Skin epidermis (tissue), 12 donors: ENCODE data around the gene CHORDC1.
"Not testable (repeated sequence)": the region's sequence is repeated elsewhere in the genome, so short reads cannot be mapped to it uniquely, and the experiment has no call there.

Source experiments
- H3K27ac ChIP-seq, 21 experiments: fragments of 200-600 bp; sonication (generic) in 11 of 21; one replicate each; pipeline ENCODE4 v1.5.0; 2020; ENCODE audit warnings: mild to moderate bottlenecking in 3 of 21, inconsistent platforms in 2 of 21, moderate library complexity in 2 of 21
- H3K4me3 ChIP-seq, 7 experiments: fragments of 200-600 bp; sonication (generic) in 2 of 7; one replicate each; pipeline ENCODE4 v1.5.0; 2020; ENCODE audit warnings: inconsistent platforms in 2 of 7, mild to moderate bottlenecking in 2 of 7, moderate library complexity in 1 of 7

CHORDC1 gene

GRCh38 chr11:90219438-90219837 lies 3.4 kb downstream of the CHORDC1 start:
- H3K27ac ChIP-seq, result no peak overlapping the region
- no peak overlapping the region for H3K4me3 ChIP-seq

GRCh38 chr11:90218606-90219005 lies 4.2 kb downstream of the CHORDC1 start:
- no peak overlapping the region for H3K27ac ChIP-seq
- H3K4me3 ChIP-seq, result no peak overlapping the region

- Histone ChIP-seq H3K4me3 (no peak overlapping the region), H3K27ac (no peak overlapping the region)
These were observed 6.2 kb downstream of the CHORDC1 start for GRCh38 chr11:90216611-90217010.

GRCh38 chr11:90213322-90213721 lies 9.5 kb downstream of the CHORDC1 start:
- no peak overlapping the region for H3K4me3 ChIP-seq
- no peak overlapping the region for H3K27ac ChIP-seq

- no peak overlapping the region for H3K27ac ChIP-seq
- H3K4me3 ChIP-seq, result no peak overlapping the region
These were observed 14.0 kb downstream of the CHORDC1 start for GRCh38 chr11:90208857-90209256.

GRCh38 chr11:90207992-90208391 lies 14.9 kb downstream of the CHORDC1 start:
- not testable (repeated sequence) for H3K27ac ChIP-seq, H3K4me3 ChIP-seq

- H3K27ac ChIP-seq, result no peak overlapping the region
- H3K4me3 ChIP-seq, result no peak overlapping the region
These were observed 17.8 kb downstream of the CHORDC1 start for GRCh38 chr11:90204832-90205646.

GRCh38 chr11:90204407-90204806 lies 18.4 kb downstream of the CHORDC1 start:
- no peak overlapping the region for H3K4me3 ChIP-seq
- no peak overlapping the region for H3K27ac ChIP-seq

GRCh38 chr11:90202342-90202741 lies 20.5 kb downstream of the CHORDC1 start:
- Histone ChIP-seq H3K4me3 (no peak overlapping the region), H3K27ac (no peak overlapping the region)

- no peak overlapping the region for H3K27ac ChIP-seq
These were observed 25.5 kb downstream of the CHORDC1 start for GRCh38 chr11:90197377-90197776.

GRCh38 chr11:90192869-90193582 lies 29.8 kb downstream of the CHORDC1 start:
- H3K27ac ChIP-seq, result no peak overlapping the region
- H3K4me3 ChIP-seq, result no peak overlapping the region

More at GRCh38 chr11:90197377-90197776, 25.5 kb downstream of the CHORDC1 start:
- no peak overlapping the region for H3K4me3 ChIP-seq

- no peak overlapping the region for H3K27ac ChIP-seq
- H3K4me3 ChIP-seq, result no peak overlapping the region
These were observed 33.8 kb downstream of the CHORDC1 start for GRCh38 chr11:90189011-90189410.

- no peak overlapping the region for H3K27ac ChIP-seq
These were observed 35.0 kb downstream of the CHORDC1 start for GRCh38 chr11:90187839-90188238.

GRCh38 chr11:90179923-90180322 lies 42.9 kb downstream of the CHORDC1 start:
- Histone ChIP-seq H3K27ac (no peak overlapping the region), H3K4me3 (no peak overlapping the region)

More at GRCh38 chr11:90187839-90188238, 35.0 kb downstream of the CHORDC1 start:
- no peak overlapping the region for H3K4me3 ChIP-seq

- Histone ChIP-seq H3K27ac (no peak overlapping the region), H3K4me3 (no peak overlapping the region)
These were observed 44.1 kb downstream of the CHORDC1 start for GRCh38 chr11:90178751-90179150.

- no peak overlapping the region for H3K27ac ChIP-seq
- H3K4me3 ChIP-seq, result no peak overlapping the region
These were observed 46.8 kb downstream of the CHORDC1 start for GRCh38 chr11:90176069-90176468.

- Histone ChIP-seq H3K4me3 (no peak overlapping the region), H3K27ac (no peak overlapping the region)
These were observed 51.5 kb downstream of the CHORDC1 start for GRCh38 chr11:90171359-90171758.

GRCh38 chr11:90168571-90168970 lies 54.3 kb downstream of the CHORDC1 start:
- Histone ChIP-seq H3K27ac (no peak overlapping the region), H3K4me3 (no peak overlapping the region)

GRCh38 chr11:90167704-90168103 lies 55.1 kb downstream of the CHORDC1 start:
- not testable (repeated sequence) for H3K27ac ChIP-seq

GRCh38 chr11:90166982-90167573 lies 55.8 kb downstream of the CHORDC1 start:
- H3K4me3 ChIP-seq, H3K27ac ChIP-seq: not testable (repeated sequence)

More at GRCh38 chr11:90167704-90168103, 55.1 kb downstream of the CHORDC1 start:
- H3K4me3 ChIP-seq, result not testable (repeated sequence)
